PFSK-1 (cell line): Measurements from ENCODE around the gene GRHL3.

Experiments used
- FOXP2 ChIP-seq: optimal IDR thresholded peaks from 2 replicates; pipeline ENCODE3; 2011; ENCODE audit warnings: borderline replicate concordance, control low read depth, inconsistent platforms; ENCODE audit not compliant: insufficient read depth; ENCODE audit errors: extremely low read length, extremely low read depth
- POLR2AphosphoS5 ChIP-seq: IDR thresholded peaks from 2 replicates; pipeline ENCODE4 v1.6.1; 2012; ENCODE audit warnings: low read depth, mild to moderate bottlenecking, control low read depth, low read length, moderate library complexity
- SIN3A ChIP-seq: IDR thresholded peaks from 2 replicates; pipeline ENCODE4 v1.6.1; 2012; ENCODE audit warnings: mild to moderate bottlenecking, low read length, moderate library complexity, borderline replicate concordance; ENCODE audit not compliant: insufficient read depth
- TAF1 ChIP-seq: IDR thresholded peaks from 2 replicates; pipeline ENCODE4 v1.6.1; 2012; ENCODE audit warnings: low read length, control low read depth, borderline replicate concordance; ENCODE audit not compliant: insufficient read depth
- TF ChIP-seq, protein P1 (sequence below), 2 experiments: IDR thresholded peaks; 2 replicates each; pipeline versions ENCODE4 v1.6.1 to v1.8.0; 2011 to 2012; ENCODE audit warnings: low read depth in 2 of 2, low read length in 2 of 2, control low read depth in 1 of 2, inconsistent platforms in 1 of 2, mild to moderate bottlenecking in 1 of 2, moderate library complexity in 1 of 2; ENCODE audit not compliant: insufficient read depth in 1 of 2

Gene GRHL3

DNA sequence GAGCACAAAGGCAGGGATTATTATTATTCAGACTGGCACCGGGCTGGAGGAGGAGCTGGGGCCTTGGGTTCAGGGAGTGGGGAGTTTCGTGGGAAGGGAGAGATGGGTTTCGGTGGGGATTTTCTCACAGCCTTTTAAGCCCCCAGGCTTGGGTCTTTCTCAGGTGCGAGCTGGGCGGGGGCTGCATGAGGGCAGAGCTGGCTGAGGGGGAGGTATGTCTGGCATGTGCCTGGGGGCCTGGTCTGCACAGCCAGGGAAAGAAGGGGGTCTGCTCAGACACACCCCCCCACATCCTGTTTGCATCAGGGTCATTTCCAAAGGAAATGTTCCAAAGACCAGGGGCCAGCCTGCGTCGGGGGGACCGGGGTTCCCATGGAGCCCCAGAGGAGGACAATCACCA, 21.6 kb downstream of the GRHL3 start:
- TF ChIP-seq FOXP2 (no peak), POLR2AphosphoS5 (no peak), TAF1 (no peak), SIN3A (no peak)
- TF ChIP-seq, protein P1, sequence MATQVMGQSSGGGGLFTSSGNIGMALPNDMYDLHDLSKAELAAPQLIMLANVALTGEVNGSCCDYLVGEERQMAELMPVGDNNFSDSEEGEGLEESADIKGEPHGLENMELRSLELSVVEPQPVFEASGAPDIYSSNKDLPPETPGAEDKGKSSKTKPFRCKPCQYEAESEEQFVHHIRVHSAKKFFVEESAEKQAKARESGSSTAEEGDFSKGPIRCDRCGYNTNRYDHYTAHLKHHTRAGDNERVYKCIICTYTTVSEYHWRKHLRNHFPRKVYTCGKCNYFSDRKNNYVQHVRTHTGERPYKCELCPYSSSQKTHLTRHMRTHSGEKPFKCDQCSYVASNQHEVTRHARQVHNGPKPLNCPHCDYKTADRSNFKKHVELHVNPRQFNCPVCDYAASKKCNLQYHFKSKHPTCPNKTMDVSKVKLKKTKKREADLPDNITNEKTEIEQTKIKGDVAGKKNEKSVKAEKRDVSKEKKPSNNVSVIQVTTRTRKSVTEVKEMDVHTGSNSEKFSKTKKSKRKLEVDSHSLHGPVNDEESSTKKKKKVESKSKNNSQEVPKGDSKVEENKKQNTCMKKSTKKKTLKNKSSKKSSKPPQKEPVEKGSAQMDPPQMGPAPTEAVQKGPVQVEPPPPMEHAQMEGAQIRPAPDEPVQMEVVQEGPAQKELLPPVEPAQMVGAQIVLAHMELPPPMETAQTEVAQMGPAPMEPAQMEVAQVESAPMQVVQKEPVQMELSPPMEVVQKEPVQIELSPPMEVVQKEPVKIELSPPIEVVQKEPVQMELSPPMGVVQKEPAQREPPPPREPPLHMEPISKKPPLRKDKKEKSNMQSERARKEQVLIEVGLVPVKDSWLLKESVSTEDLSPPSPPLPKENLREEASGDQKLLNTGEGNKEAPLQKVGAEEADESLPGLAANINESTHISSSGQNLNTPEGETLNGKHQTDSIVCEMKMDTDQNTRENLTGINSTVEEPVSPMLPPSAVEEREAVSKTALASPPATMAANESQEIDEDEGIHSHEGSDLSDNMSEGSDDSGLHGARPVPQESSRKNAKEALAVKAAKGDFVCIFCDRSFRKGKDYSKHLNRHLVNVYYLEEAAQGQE (IDR thresholded peaks at IDR 0.05; ENCODE audit: insufficient read depth in 1 of 2, low read depth in 2 of 2, low read length in 2 of 2): no peak

DNA sequence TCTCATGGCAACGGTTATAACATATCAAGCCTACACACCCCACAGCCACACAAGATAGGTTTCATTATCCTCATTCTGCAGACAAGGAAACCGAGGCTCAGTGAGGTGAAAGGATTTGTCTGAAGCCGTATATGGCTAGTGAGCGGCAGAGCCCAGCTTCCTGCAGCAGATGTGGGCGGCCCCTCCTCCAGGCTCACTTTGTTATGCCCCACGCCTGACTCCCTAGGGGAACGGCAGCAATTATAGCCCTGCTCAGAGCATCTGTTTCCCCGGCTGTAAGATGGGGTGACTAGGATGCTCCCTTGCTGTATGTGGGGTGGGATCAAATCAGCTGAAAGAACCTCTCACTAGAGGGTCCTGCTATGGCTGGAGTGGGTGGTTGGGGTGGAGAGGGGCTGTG, 22.1 kb downstream of the GRHL3 start:
- no peak for TF ChIP-seq POLR2AphosphoS5
- TF ChIP-seq SIN3A: no peak
- no peak for TF ChIP-seq FOXP2
- TF ChIP-seq, protein P1 (IDR thresholded peaks at IDR 0.05; ENCODE audit: insufficient read depth in 1 of 2, low read depth in 2 of 2, low read length in 2 of 2): no peak
- no peak for TF ChIP-seq TAF1

DNA sequence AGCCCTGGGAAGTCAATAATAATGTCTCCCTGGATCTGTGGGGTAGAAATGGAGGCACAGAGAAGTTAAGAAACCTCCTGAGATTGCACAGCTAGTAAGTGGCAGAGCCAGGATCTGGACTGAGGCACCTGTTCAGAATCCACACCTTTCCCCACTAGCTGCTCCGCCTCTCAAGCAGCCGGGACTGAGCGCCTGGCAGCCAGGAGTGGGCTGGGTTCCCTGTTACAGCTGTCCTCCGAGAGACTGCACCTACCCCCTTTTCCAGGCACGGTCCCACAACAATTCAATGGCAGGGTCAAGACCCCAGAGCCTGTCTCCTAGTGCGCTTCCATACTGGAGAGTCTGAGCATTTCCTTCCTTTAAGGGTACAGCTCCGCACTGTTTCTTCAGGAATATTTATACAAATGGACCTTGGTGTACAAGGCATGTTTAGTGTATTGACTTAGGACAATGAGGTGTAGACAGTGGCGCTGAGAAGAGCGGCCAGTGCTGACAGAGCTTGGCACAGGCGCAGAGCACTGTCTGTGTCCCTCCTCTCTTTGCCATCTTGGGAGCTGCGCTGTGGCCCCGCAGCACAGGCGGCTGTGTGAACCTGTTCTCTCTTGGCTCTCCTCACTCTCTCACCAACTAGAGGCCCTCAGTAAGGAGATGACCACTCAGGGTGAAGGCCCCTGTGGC, 24.4 kb downstream of the GRHL3 start:
- TF ChIP-seq SIN3A: no peak

DNA sequence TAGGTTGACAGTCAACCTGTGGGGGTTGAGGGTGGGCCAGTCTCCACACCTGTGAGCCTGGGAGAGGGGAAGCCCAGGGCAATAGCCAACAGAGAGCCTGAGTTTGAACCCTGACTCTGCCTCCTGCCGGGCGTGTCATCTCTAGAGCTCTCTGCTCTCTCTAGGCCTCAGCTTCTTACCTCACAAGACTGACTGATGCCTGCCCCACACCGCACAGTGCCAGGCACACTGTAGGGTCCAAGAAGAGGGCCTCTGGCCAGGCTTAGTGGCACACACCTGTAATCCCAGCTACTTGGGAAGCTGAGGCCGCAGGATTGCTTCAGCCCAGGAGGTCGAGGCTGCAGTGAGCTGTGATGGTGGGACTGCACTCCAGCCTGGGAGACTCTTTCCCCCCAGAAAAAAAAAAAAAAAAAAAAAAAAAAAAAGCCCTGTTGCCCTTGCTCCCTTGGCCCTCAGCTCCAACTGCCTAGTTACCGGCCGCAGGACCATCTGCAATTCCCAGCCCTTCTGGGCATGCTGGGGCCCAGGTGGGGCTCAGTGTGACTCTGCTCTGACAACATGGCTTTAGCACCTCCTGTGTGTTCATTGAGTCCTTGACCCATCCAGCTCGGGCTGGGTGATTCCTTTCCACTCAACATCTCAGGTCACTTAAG, 25.1 kb downstream of the GRHL3 start:
- TF ChIP-seq TAF1: no peak
- TF ChIP-seq SIN3A: no peak
- TF ChIP-seq, protein P1 (IDR thresholded peaks at IDR 0.05; ENCODE audit: insufficient read depth in 1 of 2, low read depth in 2 of 2, low read length in 2 of 2): no peak
- TF ChIP-seq FOXP2: no peak
- TF ChIP-seq POLR2AphosphoS5: no peak

DNA sequence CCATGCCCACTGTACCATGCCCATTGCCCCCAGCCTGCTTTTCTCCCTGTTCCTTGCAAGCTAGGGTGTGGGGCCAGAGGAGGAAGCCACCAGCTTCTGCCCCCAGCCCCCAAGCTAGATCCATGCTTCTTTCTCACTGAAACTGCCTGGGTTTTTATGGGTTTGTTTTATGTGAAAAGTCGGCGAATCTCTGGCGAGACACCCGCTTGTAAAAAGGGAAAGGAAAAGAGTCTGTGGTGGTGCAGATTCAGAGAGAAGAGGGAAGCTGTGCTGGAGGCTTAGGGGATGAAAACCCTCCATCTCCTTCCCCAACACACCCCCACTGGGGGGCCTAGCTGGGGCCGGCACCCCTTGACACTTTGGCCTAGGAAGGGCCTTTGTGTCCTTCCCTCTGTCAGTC, 26.2 kb downstream of the GRHL3 start:
- no peak for TF ChIP-seq FOXP2
- TF ChIP-seq, protein P1 (IDR thresholded peaks at IDR 0.05; ENCODE audit: insufficient read depth in 1 of 2, low read depth in 2 of 2, low read length in 2 of 2): no peak
